ENCODE data around the gene ITGA2B.
"Not testable (repeated sequence)": the region's sequence is repeated elsewhere in the genome, so short reads cannot be mapped to it uniquely, and the experiment has no call there.

- TF ChIP-seq, protein P1, sequence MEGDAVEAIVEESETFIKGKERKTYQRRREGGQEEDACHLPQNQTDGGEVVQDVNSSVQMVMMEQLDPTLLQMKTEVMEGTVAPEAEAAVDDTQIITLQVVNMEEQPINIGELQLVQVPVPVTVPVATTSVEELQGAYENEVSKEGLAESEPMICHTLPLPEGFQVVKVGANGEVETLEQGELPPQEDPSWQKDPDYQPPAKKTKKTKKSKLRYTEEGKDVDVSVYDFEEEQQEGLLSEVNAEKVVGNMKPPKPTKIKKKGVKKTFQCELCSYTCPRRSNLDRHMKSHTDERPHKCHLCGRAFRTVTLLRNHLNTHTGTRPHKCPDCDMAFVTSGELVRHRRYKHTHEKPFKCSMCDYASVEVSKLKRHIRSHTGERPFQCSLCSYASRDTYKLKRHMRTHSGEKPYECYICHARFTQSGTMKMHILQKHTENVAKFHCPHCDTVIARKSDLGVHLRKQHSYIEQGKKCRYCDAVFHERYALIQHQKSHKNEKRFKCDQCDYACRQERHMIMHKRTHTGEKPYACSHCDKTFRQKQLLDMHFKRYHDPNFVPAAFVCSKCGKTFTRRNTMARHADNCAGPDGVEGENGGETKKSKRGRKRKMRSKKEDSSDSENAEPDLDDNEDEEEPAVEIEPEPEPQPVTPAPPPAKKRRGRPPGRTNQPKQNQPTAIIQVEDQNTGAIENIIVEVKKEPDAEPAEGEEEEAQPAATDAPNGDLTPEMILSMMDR (IDR thresholded peaks at IDR 0.05; ENCODE audit: low read length): not testable (repeated sequence)
- not testable (repeated sequence) for TF ChIP-seq EZH2 (IDR thresholded peaks at IDR 0.05; ENCODE audit: borderline replicate concordance, low read length)
These were observed 4.7 kb upstream of the ITGA2B start for GRCh38 chr17:44394112-44394511.
